ENCODE data around the gene ANKS3.
"Not testable (repeated sequence)": the region's sequence is repeated elsewhere in the genome, so short reads cannot be mapped to it uniquely, and the experiment has no call there.

The ANKS3 gene

GRCh38 chr16:4744555-4745273 is 10.6 kb upstream of the ANKS3 start:
- Histone ChIP-seq H3K36me3 (ENCODE audit: low read length) (no peaks in the 10 kb centered on the region), H3K4me3 (ENCODE audit: insufficient read depth, low read length, poor library complexity, severe bottlenecking) (no peak overlapping the region), H3K9me2 (replicated peaks; ENCODE audit: insufficient read depth, low read length) (no peaks in the 10 kb centered on the region), H3K79me2 (ENCODE audit: insufficient read depth, low read length) (no peaks in the 10 kb centered on the region), H3K27ac (ENCODE audit: low read depth, low read length) (no peak overlapping the region), H4K20me1 (ENCODE audit: low read depth, low read length) (no peaks in the 10 kb centered on the region), H3K4me2 (ENCODE audit: low read depth, low read length, poor library complexity, severe bottlenecking) (no peak overlapping the region), H3K9me3 (ENCODE audit: insufficient read depth, low read length) (no peaks in the 10 kb centered on the region), H3K27me3 (ENCODE audit: low read length) (no peaks in the 10 kb centered on the region), H3K9ac (ENCODE audit: low read length) (no peak overlapping the region), H2AFZ (ENCODE audit: low read depth, low read length, severe bottlenecking) (no peak overlapping the region), H3F3A (ENCODE audit: insufficient read depth) (no peaks in the 10 kb centered on the region)
- no peak for TF ChIP-seq CTCF (IDR thresholded peaks at IDR 0.05; ENCODE audit: insufficient read depth, low read length, poor library complexity, severe bottlenecking)
- no peak for TF ChIP-seq EZH2phosphoT487 (conservative IDR thresholded peaks at IDR 0.05; ENCODE audit: low read length)

- no peaks in the 10 kb centered on the region for H3K9me2 ChIP-seq (replicated peaks; ENCODE audit: insufficient read depth, low read length)
- TF ChIP-seq CTCF (IDR thresholded peaks at IDR 0.05; ENCODE audit: insufficient read depth, low read length, poor library complexity, severe bottlenecking) (no peak), EZH2phosphoT487 (conservative IDR thresholded peaks at IDR 0.05; ENCODE audit: low read length) (no peak)
- no peak overlapping the region for H3K4me3 ChIP-seq (ENCODE audit: insufficient read depth, low read length, poor library complexity, severe bottlenecking)
- no peak overlapping the region for H3K9ac ChIP-seq (ENCODE audit: low read length)
- H3K36me3 ChIP-seq (ENCODE audit: low read length), result no peaks in the 10 kb centered on the region
- H3K27ac ChIP-seq (ENCODE audit: low read depth, low read length), result no peak overlapping the region
- H4K20me1 ChIP-seq (ENCODE audit: low read depth, low read length), result no peaks in the 10 kb centered on the region
- H3F3A ChIP-seq (ENCODE audit: insufficient read depth), result no peaks in the 10 kb centered on the region
- no peaks in the 10 kb centered on the region for H3K9me3 ChIP-seq (ENCODE audit: insufficient read depth, low read length)
- H2AFZ ChIP-seq (ENCODE audit: low read depth, low read length, severe bottlenecking), result no peak overlapping the region
- H3K27me3 ChIP-seq (ENCODE audit: low read length), result no peaks in the 10 kb centered on the region
- H3K4me2 ChIP-seq (ENCODE audit: low read depth, low read length, poor library complexity, severe bottlenecking), result no peak overlapping the region
- no peaks in the 10 kb centered on the region for H3K79me2 ChIP-seq (ENCODE audit: insufficient read depth, low read length)
Observed at GRCh38 chr16:4743226-4743878, 9.3 kb upstream of the ANKS3 start.

GRCh38 chr16:4738370-4738769 is 4.3 kb upstream of the ANKS3 start:
- H3K9me2 ChIP-seq (replicated peaks; ENCODE audit: insufficient read depth, low read length); H3K9me3 ChIP-seq (ENCODE audit: insufficient read depth, low read length); H3K4me2 ChIP-seq (ENCODE audit: low read depth, low read length, poor library complexity, severe bottlenecking); H3K79me2 ChIP-seq (ENCODE audit: insufficient read depth, low read length); H3K4me3 ChIP-seq (ENCODE audit: insufficient read depth, low read length, poor library complexity, severe bottlenecking); H3K9ac ChIP-seq (ENCODE audit: low read length); H3F3A ChIP-seq (ENCODE audit: insufficient read depth); H3K27me3 ChIP-seq (ENCODE audit: low read length); H3K36me3 ChIP-seq (ENCODE audit: low read length); H2AFZ ChIP-seq (ENCODE audit: low read depth, low read length, severe bottlenecking); H3K27ac ChIP-seq (ENCODE audit: low read depth, low read length); H4K20me1 ChIP-seq (ENCODE audit: low read depth, low read length): not testable (repeated sequence)

GRCh38 chr16:4737545-4737944 is 3.5 kb upstream of the ANKS3 start:
- no peak overlapping the region for H3K4me2 ChIP-seq (ENCODE audit: low read depth, low read length, poor library complexity, severe bottlenecking)
- no peak for TF ChIP-seq CTCF (IDR thresholded peaks at IDR 0.05; ENCODE audit: insufficient read depth, low read length, poor library complexity, severe bottlenecking)
- TF ChIP-seq EZH2phosphoT487 (conservative IDR thresholded peaks at IDR 0.05; ENCODE audit: low read length), result no peak
- no peaks in the 10 kb centered on the region for H3K36me3 ChIP-seq (ENCODE audit: low read length)
- H3K4me3 ChIP-seq (ENCODE audit: insufficient read depth, low read length, poor library complexity, severe bottlenecking), result no peak overlapping the region
- 0 out of 2 replicates have a peak, but pooled peaks cover 12% of the 10 kb centered on the region for H3F3A ChIP-seq (ENCODE audit: insufficient read depth)
- H3K9me3 ChIP-seq (ENCODE audit: insufficient read depth, low read length), result no peaks in the 10 kb centered on the region
- H3K27ac ChIP-seq (ENCODE audit: low read depth, low read length), result no peak overlapping the region
- no peaks in the 10 kb centered on the region for H4K20me1 ChIP-seq (ENCODE audit: low read depth, low read length)
- H2AFZ ChIP-seq (ENCODE audit: low read depth, low read length, severe bottlenecking), result no peak overlapping the region
- H3K79me2 ChIP-seq (ENCODE audit: insufficient read depth, low read length), result no peaks in the 10 kb centered on the region
- H3K27me3 ChIP-seq (ENCODE audit: low read length), result no peaks in the 10 kb centered on the region
- H3K9ac ChIP-seq (ENCODE audit: low read length), result no peak overlapping the region
- no peaks in the 10 kb centered on the region for H3K9me2 ChIP-seq (replicated peaks; ENCODE audit: insufficient read depth, low read length)

Data from SU-DHL-6 (cell line).